Astrocyte (in vitro differentiated cells and primary cell): Measurements from ENCODE around the gene MSRB2. TPM values are rescaled to one million over a fixed set of nuclear protein-coding genes. Genes with fewer than 3 reads are reported as not detected.
A peak's percentile ranks its signal among the peaks of the same experiment; 100 is the strongest.

Source experiments
- DNase-seq: peaks from one replicate; pipeline ENCODE4 v3.0.0-alpha.2; 2010; ENCODE audit warnings: low read depth
- FAIRE-seq: peaks from 2 replicates; lab custom pipeline; 2011; peaks lifted over from hg19 to GRCh38; lab: Jason Lieb, UNC
- H2AFZ ChIP-seq: 2 replicates; pipeline ENCODE4 v1.6.0; 2012; ENCODE audit warnings: low read depth, low read length, inconsistent platforms
- H3K27ac ChIP-seq: 2 replicates; pipeline ENCODE4 v1.5.1; 2011; ENCODE audit warnings: low read depth, low read length, inconsistent platforms
- H3K27me3 ChIP-seq: 2 replicates; pipeline ENCODE4 v1.6.0; 2011; ENCODE audit warnings: low read length, inconsistent platforms; ENCODE audit not compliant: insufficient read depth
- H3K36me3 ChIP-seq: 2 replicates; pipeline ENCODE4 v1.5.1; 2011; ENCODE audit warnings: low read length, inconsistent platforms; ENCODE audit not compliant: insufficient read depth
- H3K4me1 ChIP-seq: 2 replicates; pipeline ENCODE4 v1.5.1; 2011; ENCODE audit warnings: low read length, inconsistent platforms; ENCODE audit not compliant: insufficient read depth
- H3K4me2 ChIP-seq: 2 replicates; pipeline ENCODE4 v1.6.0; 2012; ENCODE audit warnings: low read length, inconsistent platforms
- H3K4me3 ChIP-seq: 2 replicates; pipeline ENCODE4 v1.5.1; 2011; ENCODE audit warnings: low read depth, mild to moderate bottlenecking, low read length, inconsistent platforms; ENCODE audit not compliant: insufficient read depth
- H3K79me2 ChIP-seq: 2 replicates; pipeline ENCODE4 v1.6.0; 2012; ENCODE audit warnings: mild to moderate bottlenecking, low read length, inconsistent platforms; ENCODE audit not compliant: insufficient read depth
- H3K9ac ChIP-seq: 2 replicates; pipeline ENCODE4 v1.6.0; 2012; ENCODE audit warnings: mild to moderate bottlenecking, low read length, inconsistent platforms
- H3K9me3 ChIP-seq: 2 replicates; pipeline ENCODE4 v1.5.1; 2012; ENCODE audit warnings: low read depth, mild to moderate bottlenecking, low read length, inconsistent platforms; ENCODE audit not compliant: insufficient read depth
- H4K20me1 ChIP-seq: 2 replicates; pipeline ENCODE4 v1.6.0; 2012; ENCODE audit warnings: low read length, inconsistent platforms; ENCODE audit not compliant: insufficient read depth
- H3K27ac Mint-ChIP-seq: one replicate; pipeline ENCODE4 v1.8.0; 2021; ENCODE audit warnings: mild to moderate bottlenecking, mixed read lengths; ENCODE audit not compliant: unreplicated experiment
- H3K27me3 Mint-ChIP-seq: one replicate; pipeline ENCODE4 v1.8.0; 2021; ENCODE audit warnings: low read depth, mixed read lengths; ENCODE audit not compliant: unreplicated experiment
- H3K36me3 Mint-ChIP-seq: one replicate; pipeline ENCODE4 v1.8.0; 2021; ENCODE audit warnings: low read depth, mixed read lengths; ENCODE audit not compliant: unreplicated experiment
- H3K4me1 Mint-ChIP-seq: one replicate; pipeline ENCODE4 v1.8.0; 2021; ENCODE audit warnings: low read depth, mixed read lengths; ENCODE audit not compliant: unreplicated experiment
- H3K4me3 Mint-ChIP-seq: one replicate; pipeline ENCODE4 v1.8.0; 2021; ENCODE audit warnings: mild to moderate bottlenecking, moderate library complexity, mixed read lengths; ENCODE audit not compliant: unreplicated experiment
- H3K9me3 Mint-ChIP-seq: one replicate; pipeline ENCODE4 v1.8.0; 2021; ENCODE audit warnings: mild to moderate bottlenecking, mixed read lengths; ENCODE audit not compliant: unreplicated experiment
- CTCF ChIP-seq: IDR thresholded peaks from 2 replicates; pipeline ENCODE4 v1.5.1; 2011; ENCODE audit warnings: low read depth, mild to moderate bottlenecking, inconsistent platforms, low read length, moderate library complexity; ENCODE audit not compliant: insufficient read depth
- EZH2 ChIP-seq: IDR thresholded peaks from 2 replicates; pipeline ENCODE4 v1.6.1; 2012; ENCODE audit warnings: mild to moderate bottlenecking, low read length, inconsistent platforms; ENCODE audit not compliant: insufficient read depth
- total RNA-seq: library from RNA; stranded (reverse); gene quantifications from 2 replicates; pipeline ENCODE4 v1.2.1, GENCODE V29; 2021

Gene MSRB2
- total RNA-seq, 1 donor from 2014 or later = 18.9 TPM

GRCh38 chr10:23095966-23096801, 805 bp downstream of the MSRB2 start:
- no peaks in the 10 kb centered on the region for H3K36me3 Mint-ChIP-seq
- DNase-seq (peak; percentile 57), FAIRE-seq (no peak)
- peaks cover 6% of the 10 kb centered on the region for H3K4me1 Mint-ChIP-seq
- Histone ChIP-seq H3K79me2 (peaks cover 10% of the 10 kb centered on the region), H3K4me1 (peaks cover 2% of the 10 kb centered on the region), H3K4me3 (peak overlapping the region; percentile 73), H2AFZ (peak overlapping the region; percentile 85), H3K9ac (peak overlapping the region; percentile 89), H3K4me2 (peak overlapping the region; percentile 99), H3K27ac (peak overlapping the region; percentile 54), H4K20me1 (no peaks in the 10 kb centered on the region), H3K27me3 (no peaks in the 10 kb centered on the region), H3K9me3 (no peaks in the 10 kb centered on the region), H3K36me3 (no peaks in the 10 kb centered on the region)
- H3K9me3 Mint-ChIP-seq = peaks cover 2% of the 10 kb centered on the region
- TF ChIP-seq CTCF (no peak), EZH2 (no peak)
- no peaks in the 10 kb centered on the region for H3K27me3 Mint-ChIP-seq
- peak overlapping the region; percentile 96 for H3K4me3 Mint-ChIP-seq
- peak overlapping the region; percentile 90 for H3K27ac Mint-ChIP-seq

GRCh38 chr10:23096802-23097549, 1.6 kb downstream of the MSRB2 start:
- Histone ChIP-seq H3K4me2 (peak overlapping the region; percentile 99), H3K79me2 (peaks cover 10% of the 10 kb centered on the region), H3K36me3 (no peaks in the 10 kb centered on the region), H3K9ac (peak overlapping the region; percentile 89), H3K4me3 (peak overlapping the region; percentile 73), H3K27me3 (no peaks in the 10 kb centered on the region), H2AFZ (no peak overlapping the region), H3K9me3 (no peaks in the 10 kb centered on the region), H3K27ac (no peak overlapping the region), H4K20me1 (no peaks in the 10 kb centered on the region), H3K4me1 (peaks cover 2% of the 10 kb centered on the region)
- Mint-ChIP-seq H3K27me3 (no peaks in the 10 kb centered on the region), H3K4me3 (peak overlapping the region; percentile 96), H3K27ac (no peak overlapping the region), H3K9me3 (peaks cover 1% of the 10 kb centered on the region), H3K36me3 (no peaks in the 10 kb centered on the region), H3K4me1 (peaks cover 6% of the 10 kb centered on the region)
- DNase-seq (peak; percentile 96), FAIRE-seq (no peak)
- no peak for TF ChIP-seq EZH2
- TF ChIP-seq CTCF = no peak
